Neural progenitor cell (in vitro differentiated cells): ENCODE measurements around the gene DACH1. TPM values are rescaled to one million over a fixed set of nuclear protein-coding genes. Genes with fewer than 3 reads are reported as not detected.

Experiments
- DNase-seq: peaks from one replicate; pipeline ENCODE4 v3.0.0-alpha.2; 2016; ENCODE audit warnings: low spot score
- H2AFZ ChIP-seq: fragments of 200-600 bp; sonication (generic); replicated peaks from 2 replicates; pipeline ENCODE4 v1.6.1; 2016; ENCODE audit warnings: antibody characterized with exemption
- H3F3A ChIP-seq: fragments of 200-600 bp; sonication (generic); 2 replicates; pipeline ENCODE4 v1.6.1; 2016; ENCODE audit warnings: antibody characterized with exemption, low read depth
- H3K27ac ChIP-seq: fragments of 200-600 bp; sonication (generic); 2 replicates; pipeline ENCODE4 v1.5.1; 2016; ENCODE audit warnings: mild to moderate bottlenecking
- H3K27me3 ChIP-seq: fragments of 200-600 bp; sonication (generic); 2 replicates; pipeline ENCODE4 v1.6.1; 2016; ENCODE audit warnings: mild to moderate bottlenecking, moderate library complexity
- H3K36me3 ChIP-seq: fragments of 200-600 bp; sonication (generic); 2 replicates; pipeline ENCODE4 v1.5.1; 2016
- H3K4me1 ChIP-seq: fragments of 200-600 bp; sonication (generic); 2 replicates; pipeline ENCODE4 v1.6.1; 2016; ENCODE audit warnings: mixed run types
- H3K4me2 ChIP-seq: fragments of 200-600 bp; sonication (generic); 2 replicates; pipeline ENCODE4 v1.6.1; 2016
- H3K4me3 ChIP-seq: fragments of 200-600 bp; sonication (generic); 2 replicates; pipeline ENCODE4 v1.5.1; 2016
- H3K79me2 ChIP-seq: fragments of 200-600 bp; sonication (generic); 2 replicates; pipeline ENCODE4 v1.6.1; 2016; ENCODE audit warnings: low read depth
- H3K9ac ChIP-seq: fragments of 200-600 bp; sonication (generic); 2 replicates; pipeline ENCODE4 v1.6.1; 2016
- H3K9me3 ChIP-seq: fragments of 200-600 bp; sonication (generic); 2 replicates; pipeline ENCODE4 v1.5.1; 2016; ENCODE audit warnings: low read depth
- H4K20me1 ChIP-seq: fragments of 200-600 bp; sonication (generic); 2 replicates; pipeline ENCODE4 v1.6.1; 2016; ENCODE audit warnings: low read depth
- H3K27ac Mint-ChIP-seq: 3 replicates; pipeline ENCODE4 v1.8.0; 2021; ENCODE audit warnings: mixed read lengths
- H3K27me3 Mint-ChIP-seq: 2 replicates; pipeline ENCODE4 v1.8.0; 2022; ENCODE audit warnings: low read depth, mild to moderate bottlenecking, inconsistent platforms, moderate library complexity, mixed read lengths; ENCODE audit not compliant: insufficient read depth
- H3K36me3 Mint-ChIP-seq: 3 replicates; pipeline ENCODE4 v1.8.0; 2021; ENCODE audit warnings: mixed read lengths
- H3K4me1 Mint-ChIP-seq: 3 replicates; pipeline ENCODE4 v1.8.0; 2021; ENCODE audit warnings: mixed read lengths
- H3K4me3 Mint-ChIP-seq: 3 replicates; pipeline ENCODE4 v1.8.0; 2021; ENCODE audit warnings: mild to moderate bottlenecking, moderate library complexity, mixed read lengths
- H3K9me3 Mint-ChIP-seq: 3 replicates; pipeline ENCODE4 v1.8.0; 2020; ENCODE audit warnings: mixed read lengths
- CTCF ChIP-seq: fragments of 200-600 bp; sonication (generic); IDR thresholded peaks from 2 replicates; pipeline ENCODE4 v1.5.1; 2017; ENCODE audit warnings: antibody characterized with exemption, mild to moderate bottlenecking
- EZH2 ChIP-seq: fragments of 200-600 bp; sonication (generic); IDR thresholded peaks from 2 replicates; pipeline ENCODE4 v1.6.1; 2017; ENCODE audit warnings: antibody characterized with exemption, mild to moderate bottlenecking, moderate library complexity
- EZH2phosphoT487 ChIP-seq: fragments of 200-600 bp; sonication (generic); IDR thresholded peaks from 2 replicates; pipeline ENCODE4 v1.6.1; 2017; ENCODE audit warnings: antibody characterized with exemption
- total RNA-seq: library from RNA; depleted of rRNA; stranded (reverse); fragments of >200 nt; gene quantifications from 2 replicates; pipeline ENCODE4 v1.2.3, GENCODE V29; 2015; ENCODE audit warnings: low replicate concordance

DACH1 gene
- total RNA-seq, 1 donor from 2014 or later, result 27.6 TPM

- Histone ChIP-seq H3K9me3 (no peaks in the 10 kb centered on the region), H3K79me2 (no peaks in the 10 kb centered on the region), H3K36me3 (no peaks in the 10 kb centered on the region), H2AFZ (no peak overlapping the region), H3K9ac (no peak overlapping the region), H3K4me3 (no peak overlapping the region), H3F3A (no peaks in the 10 kb centered on the region), H3K4me1 (peaks cover 7% of the 10 kb centered on the region), H3K27me3 (no peaks in the 10 kb centered on the region), H3K27ac (no peak overlapping the region), H3K4me2 (no peak overlapping the region), H4K20me1 (no peaks in the 10 kb centered on the region)
- Mint-ChIP-seq H3K27me3 (no peaks in the 10 kb centered on the region), H3K27ac (no peak overlapping the region), H3K9me3 (no peaks in the 10 kb centered on the region), H3K4me1 (peaks cover 22% of the 10 kb centered on the region), H3K36me3 (no peaks in the 10 kb centered on the region), H3K4me3 (no peak overlapping the region)
- TF ChIP-seq EZH2phosphoT487, result no peak
- no peak for TF ChIP-seq EZH2
- no peak for TF ChIP-seq CTCF
- no peak for DNase-seq
Observed at GRCh38 chr13:71659404-71659803, 207.6 kb downstream of the DACH1 start.

- H3K36me3 Mint-ChIP-seq, result peaks cover 10% of the 10 kb centered on the region
- peak overlapping the region; percentile 65 for H3K27ac Mint-ChIP-seq
- no peaks in the 10 kb centered on the region for H3K27me3 Mint-ChIP-seq
- Histone ChIP-seq H3K9ac (no peak overlapping the region), H3K9me3 (no peaks in the 10 kb centered on the region), H3K27me3 (no peaks in the 10 kb centered on the region), H4K20me1 (peaks cover 14% of the 10 kb centered on the region), H3K79me2 (no peaks in the 10 kb centered on the region), H2AFZ (no peak overlapping the region), H3K4me2 (no peak overlapping the region), H3K36me3 (no peaks in the 10 kb centered on the region), H3K4me3 (no peak overlapping the region), H3K27ac (no peak overlapping the region), H3F3A (no peaks in the 10 kb centered on the region), H3K4me1 (peaks cover 10% of the 10 kb centered on the region)
- H3K4me3 Mint-ChIP-seq, result peak overlapping the region; percentile 11
- TF ChIP-seq CTCF (no peak), EZH2 (no peak), EZH2phosphoT487 (no peak)
- peaks cover 57% of the 10 kb centered on the region for H3K4me1 Mint-ChIP-seq
- no peak for DNase-seq
- H3K9me3 Mint-ChIP-seq, result peaks cover 2% of the 10 kb centered on the region
Observed at GRCh38 chr13:71645467-71645866, 221.5 kb downstream of the DACH1 start.

GRCh38 chr13:71644579-71644978, 222.4 kb downstream of the DACH1 start:
- TF ChIP-seq CTCF (no peak), EZH2 (no peak), EZH2phosphoT487 (no peak)
- no peak overlapping the region for H3K4me2 ChIP-seq
- no peaks in the 10 kb centered on the region for H3K79me2 ChIP-seq
- peaks cover 60% of the 10 kb centered on the region for H3K4me1 Mint-ChIP-seq
- peaks cover 14% of the 10 kb centered on the region for H4K20me1 ChIP-seq
- DNase-seq, result no peak
- peaks cover 2% of the 10 kb centered on the region for H3K9me3 Mint-ChIP-seq
- peaks cover 10% of the 10 kb centered on the region for H3K36me3 Mint-ChIP-seq
- no peak overlapping the region for H3K9ac ChIP-seq
- H3K27ac ChIP-seq, result no peak overlapping the region
- no peak overlapping the region for H3K4me3 ChIP-seq
- peak overlapping the region; percentile 11 for H3K4me3 Mint-ChIP-seq
- H3K9me3 ChIP-seq, result no peaks in the 10 kb centered on the region
- no peaks in the 10 kb centered on the region for H3K27me3 Mint-ChIP-seq
- no peaks in the 10 kb centered on the region for H3F3A ChIP-seq
- H2AFZ ChIP-seq, result no peak overlapping the region
- no peaks in the 10 kb centered on the region for H3K27me3 ChIP-seq
- no peaks in the 10 kb centered on the region for H3K36me3 ChIP-seq
- peak overlapping the region; percentile 69 for H3K27ac Mint-ChIP-seq
- H3K4me1 ChIP-seq, result peaks cover 10% of the 10 kb centered on the region
